H1 (cell line): ENCODE results near the gene NPHP4. TPM values are rescaled to one million over a fixed set of nuclear protein-coding genes. Genes with fewer than 3 reads are reported as not detected.
"Not testable (repeated sequence)": the region's sequence is repeated elsewhere in the genome, so short reads cannot be mapped to it uniquely, and the experiment has no call there.

Experiments used
- CTCF ChIA-PET: fragments of 300-600 bp; sonication (Branson Sonifier 250); formaldehyde crosslinking; loops from one replicate; lab custom pipeline; 2021; ENCODE audit not compliant: partially characterized antibody; lab: Charles Lee
- POLR2A ChIA-PET: fragments of 300-600 bp; sonication (Branson Sonifier 250); formaldehyde crosslinking; loops from one replicate; lab custom pipeline; 2021; ENCODE audit warnings: inconsistent platforms; ENCODE audit not compliant: partially characterized antibody; lab: Charles Lee
- DNase-seq, 2 experiments: peaks; one replicate each; pipeline versions ENCODE4 v3.0.0 to v3.0.0-alpha.2; 2010 to 2022; ENCODE audit warnings: low spot score in 2 of 2, low read depth in 1 of 2, mixed read lengths in 1 of 2
- FAIRE-seq: peaks from 2 replicates; lab custom pipeline; 2011; peaks lifted over from hg19 to GRCh38; lab: Jason Lieb, UNC
- H2AFZ ChIP-seq: 2 replicates; pipeline ENCODE4 v1.8.1; 2012; ENCODE audit warnings: low read length, inconsistent platforms
- H2AK5ac ChIP-seq: 2 replicates; pipeline ENCODE4 v1.6.1; 2013; ENCODE audit warnings: low read depth, low read length
- H2BK120ac ChIP-seq: replicated peaks from 2 replicates; pipeline ENCODE3; 2013; ENCODE audit warnings: low read depth, low read length, inconsistent platforms
- H2BK12ac ChIP-seq: 2 replicates; pipeline ENCODE4 v1.6.1; 2013; ENCODE audit warnings: low read depth, low read length
- H2BK15ac ChIP-seq: 2 replicates; pipeline ENCODE4 v1.6.1; 2013; ENCODE audit warnings: low read length
- H2BK20ac ChIP-seq: 2 replicates; pipeline ENCODE4 v1.6.1; 2013; ENCODE audit warnings: low read length
- H2BK5ac ChIP-seq: 2 replicates; pipeline ENCODE4 v1.6.1; 2013; ENCODE audit warnings: low read depth, low read length
- H3K14ac ChIP-seq: 2 replicates; pipeline ENCODE4 v1.6.1; 2013; ENCODE audit warnings: inconsistent platforms; ENCODE audit not compliant: insufficient read length
- H3K18ac ChIP-seq: 2 replicates; pipeline ENCODE4 v1.6.1; 2013; ENCODE audit warnings: low read length; ENCODE audit errors: extremely low read depth
- H3K23ac ChIP-seq: 2 replicates; pipeline ENCODE4 v1.6.1; 2013; ENCODE audit warnings: inconsistent platforms; ENCODE audit not compliant: insufficient read length
- H3K23me2 ChIP-seq: 2 replicates; pipeline ENCODE4 v1.6.1; 2013; ENCODE audit warnings: low read depth, low read length
- H3K27ac ChIP-seq: 2 replicates; pipeline ENCODE4 v1.6.1; 2011; ENCODE audit warnings: low read depth, low read length, inconsistent platforms
- H3K27me3 ChIP-seq, 4 experiments: replicated peaks in 1 of 4; 1 replicate in 1 of 4; 2 replicates in 3 of 4; pipeline versions ENCODE4 v1.6.1 to v1.8.1; 2011 to 2013; ENCODE audit warnings: low read length in 3 of 4, mild to moderate bottlenecking in 3 of 4, inconsistent platforms in 2 of 4, mixed read lengths in 2 of 4, moderate library complexity in 1 of 4; ENCODE audit not compliant: control insufficient read depth in 3 of 4, insufficient read depth in 3 of 4; ENCODE audit errors: extremely low read depth in 1 of 4
- H3K36me3 ChIP-seq, 4 experiments: 2 replicates each; pipeline versions ENCODE4 v1.6.1 to v1.8.1; 2011 to 2013; ENCODE audit warnings: mild to moderate bottlenecking in 4 of 4, low read length in 3 of 4, moderate library complexity in 2 of 4, control low read depth in 1 of 4, inconsistent platforms in 1 of 4; ENCODE audit not compliant: insufficient read depth in 4 of 4, control insufficient read depth in 2 of 4
- H3K4ac ChIP-seq: replicated peaks from 2 replicates; pipeline ENCODE3; 2013; ENCODE audit warnings: low read length, low read depth, mixed read lengths, inconsistent platforms; ENCODE audit not compliant: insufficient read length
- H3K4me1 ChIP-seq, 4 experiments: replicated peaks in 1 of 4; 1 replicate in 1 of 4; 2 replicates in 3 of 4; pipeline versions ENCODE4 v1.6.1 to v1.8.1; 2011 to 2013; ENCODE audit warnings: low read length in 3 of 4, inconsistent platforms in 2 of 4, mixed read lengths in 1 of 4; ENCODE audit not compliant: insufficient read depth in 4 of 4, control insufficient read depth in 3 of 4
- H3K4me2 ChIP-seq, 2 experiments: 2 replicates each; pipeline versions ENCODE4 v1.6.1 to v1.8.1; 2011 to 2013; ENCODE audit warnings: low read depth in 2 of 2, low read length in 2 of 2, control low read depth in 1 of 2, inconsistent platforms in 1 of 2, mild to moderate bottlenecking in 1 of 2; ENCODE audit not compliant: insufficient read depth in 1 of 2
- H3K4me3 ChIP-seq, 4 experiments: fragments of 200-600, 300-600 bp in 1 of 4; sonication (generic), shearing (Covaris generic), sonication (Bioruptor Twin) in 1 of 4; 2 replicates each; pipeline versions ENCODE4 v1.5.1 to v1.8.1; 2011 to 2016; ENCODE audit warnings: low read length in 4 of 4, low read depth in 3 of 4, control low read depth in 2 of 4, inconsistent platforms in 2 of 4, mild to moderate bottlenecking in 2 of 4, mixed read lengths in 1 of 4, moderate library complexity in 1 of 4; ENCODE audit not compliant: insufficient read depth in 2 of 4; ENCODE audit errors: extremely low read depth in 1 of 4
- H3K56ac ChIP-seq: replicated peaks from 2 replicates; pipeline ENCODE3; 2013; ENCODE audit warnings: low read depth, mild to moderate bottlenecking, mixed read lengths, low read length, inconsistent platforms; ENCODE audit not compliant: insufficient read length
- H3K79me1 ChIP-seq: 2 replicates; pipeline ENCODE4 v1.6.1; 2013; ENCODE audit warnings: low read depth, low read length, control low read depth
- H3K79me2 ChIP-seq, 2 experiments: 2 replicates each; pipeline versions ENCODE4 v1.6.1 to v1.8.1; 2012 to 2013; ENCODE audit warnings: low read length in 2 of 2, mild to moderate bottlenecking in 2 of 2, inconsistent platforms in 1 of 2; ENCODE audit not compliant: insufficient read depth in 2 of 2, control insufficient read depth in 1 of 2
- H3K9ac ChIP-seq, 4 experiments: replicated peaks in 1 of 4; 1 replicate in 1 of 4; 2 replicates in 3 of 4; pipeline versions ENCODE4 v1.6.1 to v1.8.1; 2011 to 2013; ENCODE audit warnings: low read depth in 3 of 4, low read length in 3 of 4, control low read depth in 2 of 4, mild to moderate bottlenecking in 2 of 4, moderate library complexity in 2 of 4, inconsistent platforms in 1 of 4; ENCODE audit errors: extremely low read depth in 1 of 4
- H3K9me3 ChIP-seq, 2 experiments: 2 replicates each; pipeline versions ENCODE4 v1.6.1 to v1.8.1; 2012 to 2013; ENCODE audit warnings: mild to moderate bottlenecking in 2 of 2, moderate library complexity in 2 of 2, control low read depth in 1 of 2, inconsistent platforms in 1 of 2, low read depth in 1 of 2, low read length in 1 of 2, mixed read lengths in 1 of 2; ENCODE audit not compliant: insufficient read depth in 2 of 2
- H4K20me1 ChIP-seq, 2 experiments: replicated peaks in 1 of 2; 2 replicates each; pipeline versions ENCODE3 to v1.8.1; 2011 to 2013; ENCODE audit warnings: inconsistent platforms in 2 of 2, low read length in 2 of 2, mild to moderate bottlenecking in 1 of 2; ENCODE audit not compliant: insufficient read depth in 2 of 2, control insufficient read depth in 1 of 2
- H4K5ac ChIP-seq: 2 replicates; pipeline ENCODE4 v1.6.1; 2013; ENCODE audit warnings: low read length, low read depth, mixed read lengths, inconsistent platforms; ENCODE audit not compliant: insufficient read length
- H4K8ac ChIP-seq: 2 replicates; pipeline ENCODE4 v1.8.0; 2013; ENCODE audit warnings: mild to moderate bottlenecking, moderate library complexity, low read length, inconsistent platforms; ENCODE audit not compliant: insufficient read depth; ENCODE audit errors: extremely low read depth
- H4K91ac ChIP-seq: replicated peaks from 2 replicates; pipeline ENCODE3; 2013; ENCODE audit warnings: low read length, mixed read lengths, inconsistent platforms; ENCODE audit not compliant: insufficient read length
- WGBS, 2 experiments: shearing (Covaris generic) in 1 of 2; methylation state at CpG; one replicate each; pipeline versions ENCODE4 v1.1.6 to v1.1.7; 2013 to 2015; ENCODE audit warnings: low lambda C conversion rate in 2 of 2, mixed read lengths in 2 of 2, inconsistent platforms in 1 of 2, low coverage in 1 of 2, missing lambda C conversion rate in 1 of 2; ENCODE audit not compliant: insufficient replicate concordance in 2 of 2, insufficient coverage in 1 of 2, insufficient read length in 1 of 2; ENCODE audit errors: extremely low coverage in 1 of 2, missing lambda C conversion rate in 1 of 2; 5-methylcytosine and 5-hydroxymethylcytosine counted together
- polyA plus RNA-seq, 7 experiments: library from polyadenylated mRNA; depleted of rRNA in 3 of 7; stranded (reverse) in 5 of 7; unstranded in 2 of 7; fragments of >200 nt in 5 of 7; fragments of 200-250 nt in 2 of 7; gene quantifications; 1 replicate in 5 of 7; 2 replicates in 1 of 7; 4 replicates in 1 of 7; pipeline versions ENCODE4 v1.2.1 to v1.2.3, GENCODE V29; 2011 to 2013; ENCODE audit warnings: missing spikeins in 2 of 7, mixed read lengths in 2 of 7
- total RNA-seq: library from RNA; stranded (reverse); fragmentation: NEBNext Ultra II Directional; extraction: Animal tissue kit (Norgen Biotek cat#: 25700); gene quantifications from 2 replicates; pipeline ENCODE4 v1.2.1, GENCODE V29; 2021

NPHP4 gene
- total and polyA plus RNA-seq, 2 of the 8 experiments (the other 6 are each of a cell fraction or from before 2014, with no cell fraction given), result 5.8 to 14.0 TPM

- H3K14ac ChIP-seq, H2BK5ac ChIP-seq, H2AK5ac ChIP-seq, H3K4me3 ChIP-seq, H3K27ac ChIP-seq, H3K79me2 ChIP-seq, H3K79me1 ChIP-seq, H3K9ac ChIP-seq, H4K5ac ChIP-seq, H3K27me3 ChIP-seq, H2BK12ac ChIP-seq, H4K20me1 ChIP-seq, H3K4me2 ChIP-seq, H3K56ac ChIP-seq, H3K9me3 ChIP-seq, H4K8ac ChIP-seq, H2AFZ ChIP-seq, H4K91ac ChIP-seq, H3K23me2 ChIP-seq, H3K18ac ChIP-seq, H3K36me3 ChIP-seq, H3K4ac ChIP-seq, H2BK15ac ChIP-seq, H3K4me1 ChIP-seq, POLR2A ChIA-PET, H2BK20ac ChIP-seq, H3K23ac ChIP-seq, FAIRE-seq, H2BK120ac ChIP-seq: not testable (repeated sequence)
- WGBS, 2 experiments, result 85% methylated on average over 14 of the region's 21 CpGs; no CpG with 5 or more reads in 1 of the 2 experiments
- CTCF ChIA-PET, result interaction anchor here (0.5 to 0.7 kb wide), 2 partner anchors 13 to 28 kb away, joined by 3 read pairs; no protein-coding TSS in a partner anchor
- DNase-seq, result peak in 1 of 2 experiments; percentile 16
Observed at GRCh38 chr1:5922700-5923330, 69.4 kb downstream of the NPHP4 start.
